ACHN (cell line): ENCODE results near the gene ZNF331.

Source experiments
- DNase-seq: peaks from one replicate; pipeline ENCODE4 v3.0.0-alpha.2; 2015
- in situ Hi-C: cut with HindIII; loops from 2 replicates; pipeline ENCODE4 v1.10.0; 2017; ENCODE audit warnings: low sequenced_read_pairs, low pct_ligation_motif_present, low pct_unique_long_range_greater_than_20kb

ZNF331 gene

GRCh38 chr19:53519446-53519845 lies 18.5 kb upstream of the ZNF331 start:
- no peak for DNase-seq
- in situ Hi-C loops: no loop called here

- in situ Hi-C loops: no loop called here
- no peak for DNase-seq
These were observed 17.8 kb upstream of the ZNF331 start for GRCh38 chr19:53520163-53520546.

- DNase-seq: no peak
- in situ Hi-C loops: no loop called here
These were observed 17.2 kb upstream of the ZNF331 start for GRCh38 chr19:53520547-53521372.

- DNase-seq: no peak
- in situ Hi-C loops: no loop called here
These were observed 16.4 kb upstream of the ZNF331 start for GRCh38 chr19:53521373-53522202.

DNA sequence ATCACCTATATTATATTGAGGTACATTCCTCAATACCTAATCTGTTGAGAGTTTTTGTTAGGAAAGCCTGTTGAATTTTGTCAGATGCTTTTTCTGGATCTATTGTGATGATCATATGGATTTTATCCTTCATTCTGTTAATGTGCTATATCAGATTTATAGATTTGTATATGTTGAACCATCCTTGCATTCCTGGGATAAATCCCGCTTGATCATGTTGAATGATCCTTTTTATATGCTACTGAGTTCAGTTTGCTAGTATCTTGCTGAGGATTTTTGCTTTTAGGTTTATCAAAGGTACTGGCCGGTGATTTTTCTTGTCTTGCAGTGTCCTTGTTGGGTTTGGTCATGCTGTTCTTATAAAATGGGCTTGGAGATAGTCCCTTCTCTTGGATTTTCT lies 12.0 kb upstream of the ZNF331 start:
- in situ Hi-C loops: no loop called here
- DNase-seq: no peak

DNA sequence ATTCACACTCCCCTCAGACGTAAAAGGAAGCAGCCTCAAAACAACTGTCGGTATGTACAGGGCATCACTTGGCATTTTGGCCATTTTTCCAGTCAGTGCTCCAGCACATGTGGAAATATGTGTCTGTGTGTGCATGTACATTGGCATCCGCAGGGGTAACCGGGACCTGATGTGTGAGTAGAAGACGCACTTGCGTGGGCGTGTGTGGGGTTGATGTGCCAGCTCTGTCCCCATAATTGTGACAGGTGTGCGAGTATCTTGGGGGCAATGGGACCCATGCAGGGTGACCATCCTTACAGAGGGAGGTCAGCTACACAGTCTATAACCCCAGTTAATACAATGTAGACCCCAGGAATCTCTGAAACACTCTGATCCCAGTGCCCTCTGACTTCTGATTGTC lies 7.3 kb upstream of the ZNF331 start:
- in situ Hi-C loops: no loop called here
- no peak for DNase-seq

DNA sequence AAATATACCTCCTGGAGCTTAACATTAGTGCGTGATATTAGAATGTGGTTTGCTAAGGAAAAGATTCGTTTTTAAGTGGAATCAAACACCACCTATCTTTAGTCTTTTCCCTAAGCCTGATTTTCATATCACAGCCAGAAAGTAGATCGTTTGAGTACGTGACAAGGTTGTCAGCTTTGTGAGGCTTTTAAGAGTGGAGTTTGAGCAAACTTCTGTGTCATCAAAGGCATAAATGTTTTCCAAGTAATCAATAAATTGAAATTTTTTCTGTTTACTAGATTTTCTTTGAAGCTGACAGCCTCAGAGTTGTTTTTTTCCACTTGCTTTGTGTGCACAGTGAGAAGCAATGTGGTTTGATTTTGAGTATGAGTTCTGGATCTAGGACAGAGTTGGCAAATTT lies 6.5 kb upstream of the ZNF331 start:
- in situ Hi-C loops: no loop called here

DNA sequence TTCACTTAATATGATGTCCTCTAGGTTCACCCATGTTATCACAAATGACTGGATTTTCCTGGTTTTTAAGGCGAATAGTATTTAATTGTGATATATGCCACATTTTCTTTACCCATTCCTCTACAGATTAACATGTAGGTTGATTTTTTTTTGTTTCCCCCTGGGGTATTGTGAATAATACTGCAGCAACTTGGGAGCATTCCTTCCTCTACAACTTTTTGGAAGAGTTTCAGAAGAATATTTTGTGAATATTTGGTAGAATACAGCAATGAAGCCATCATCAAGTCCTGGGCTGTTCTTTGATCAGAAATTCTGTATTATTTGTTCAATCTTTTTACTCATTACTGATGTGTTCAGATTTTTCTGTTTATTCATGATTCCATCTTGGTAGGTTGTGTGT lies 5.6 kb upstream of the ZNF331 start:
- DNase-seq: no peak
- in situ Hi-C loops: no loop called here

More for the DNA sequence above, 6.5 kb upstream of the ZNF331 start:
- no peak for DNase-seq

DNA sequence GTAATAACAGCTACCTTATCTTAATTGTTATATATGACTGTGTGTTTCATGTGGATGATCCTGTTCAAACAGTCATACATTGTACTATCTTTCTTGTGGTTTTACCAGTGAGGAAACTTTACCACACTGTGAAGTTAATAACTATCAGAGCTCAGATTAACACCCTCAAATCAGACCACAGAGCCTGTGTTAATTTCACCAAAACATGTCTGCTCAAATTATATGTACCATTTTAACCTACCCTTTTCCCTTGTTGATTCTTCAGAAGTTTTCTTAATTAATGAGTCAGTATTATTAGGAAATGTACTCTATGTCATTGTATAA lies 1.8 kb upstream of the ZNF331 start:
- DNase-seq: no peak
- in situ Hi-C loops: no loop called here

- in situ Hi-C loops: no loop called here
- no peak for DNase-seq
These were observed 824 bp upstream of the ZNF331 start for GRCh38 chr19:53537121-53537520.

GRCh38 chr19:53538378-53539109 lies 599 bp downstream of the ZNF331 start:
- no peak for DNase-seq
- in situ Hi-C loops: no loop called here

- in situ Hi-C loops: no loop called here
- no peak for DNase-seq
These were observed 2.1 kb downstream of the ZNF331 start for GRCh38 chr19:53540091-53540490.

- DNase-seq: no peak
- in situ Hi-C loops: no loop called here
These were observed 4.0 kb downstream of the ZNF331 start for GRCh38 chr19:53541971-53542370.

GRCh38 chr19:53545271-53546065 lies 7.5 kb downstream of the ZNF331 start:
- in situ Hi-C loops: no loop called here
- DNase-seq: no peak

GRCh38 chr19:53546758-53547513 lies 9.0 kb downstream of the ZNF331 start:
- no peak for DNase-seq

GRCh38 chr19:53549340-53549739 lies 11.4 kb downstream of the ZNF331 start:
- in situ Hi-C loops: no loop called here
- DNase-seq: no peak

More at GRCh38 chr19:53546758-53547513, 9.0 kb downstream of the ZNF331 start:
- in situ Hi-C loops: no loop called here

DNA sequence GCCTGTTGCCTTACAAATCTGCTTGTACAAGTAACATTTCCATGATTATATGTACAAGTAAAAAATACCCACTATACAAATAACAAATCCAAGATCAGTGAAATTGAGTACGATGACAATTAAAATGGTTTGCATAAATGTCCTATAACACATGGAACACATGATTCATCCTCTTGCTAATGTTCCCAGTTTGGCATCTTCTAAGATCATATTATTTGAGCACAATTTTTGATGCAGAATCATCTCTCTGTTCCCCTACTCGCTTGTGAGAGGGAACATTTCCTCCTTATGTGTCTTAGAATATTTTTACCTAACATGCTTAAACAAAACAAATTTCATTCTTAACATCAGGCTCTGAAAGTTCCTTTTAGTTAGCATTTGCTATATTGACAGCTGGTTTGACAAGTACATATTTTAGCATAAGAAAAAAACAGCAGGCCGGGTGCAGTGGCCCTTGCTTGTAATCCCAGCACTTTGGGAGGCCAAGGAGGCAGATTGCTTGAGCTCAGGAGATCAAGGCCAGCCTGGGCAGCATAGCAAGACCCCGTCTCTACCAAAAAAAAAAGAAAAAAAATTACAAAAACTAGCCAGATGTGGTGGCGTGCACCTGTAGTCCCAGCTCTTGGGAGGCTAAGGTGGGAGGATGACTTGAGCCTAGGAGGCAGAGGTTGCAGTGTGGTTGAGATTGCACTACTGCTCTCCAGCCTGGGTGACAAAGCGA lies 14.2 kb downstream of the ZNF331 start:
- in situ Hi-C loops: no loop called here
- no peak for DNase-seq
